NCI-H1092 (cell line): ENCODE results near the gene NLRP6.
"Not testable (repeated sequence)": the region's sequence is repeated elsewhere in the genome, so short reads cannot be mapped to it uniquely, and the experiment has no call there.

Experiments
- DNase-seq: peaks from one replicate; lab custom pipeline; 2025; lab: John Stamatoyannopoulos, UW

Gene NLRP6

GRCh38 chr11:278001-278951, at the start of gene NLRP6:
Gene NLRP6, plus strand, starts transcription at chr11:278407. Its CDS starts 163 bp downstream, at chr11:278570.
- no peak for DNase-seq

GRCh38 chr11:230431-230830, 47.8 kb upstream of the NLRP6 start:
- no peak for DNase-seq

DNA sequence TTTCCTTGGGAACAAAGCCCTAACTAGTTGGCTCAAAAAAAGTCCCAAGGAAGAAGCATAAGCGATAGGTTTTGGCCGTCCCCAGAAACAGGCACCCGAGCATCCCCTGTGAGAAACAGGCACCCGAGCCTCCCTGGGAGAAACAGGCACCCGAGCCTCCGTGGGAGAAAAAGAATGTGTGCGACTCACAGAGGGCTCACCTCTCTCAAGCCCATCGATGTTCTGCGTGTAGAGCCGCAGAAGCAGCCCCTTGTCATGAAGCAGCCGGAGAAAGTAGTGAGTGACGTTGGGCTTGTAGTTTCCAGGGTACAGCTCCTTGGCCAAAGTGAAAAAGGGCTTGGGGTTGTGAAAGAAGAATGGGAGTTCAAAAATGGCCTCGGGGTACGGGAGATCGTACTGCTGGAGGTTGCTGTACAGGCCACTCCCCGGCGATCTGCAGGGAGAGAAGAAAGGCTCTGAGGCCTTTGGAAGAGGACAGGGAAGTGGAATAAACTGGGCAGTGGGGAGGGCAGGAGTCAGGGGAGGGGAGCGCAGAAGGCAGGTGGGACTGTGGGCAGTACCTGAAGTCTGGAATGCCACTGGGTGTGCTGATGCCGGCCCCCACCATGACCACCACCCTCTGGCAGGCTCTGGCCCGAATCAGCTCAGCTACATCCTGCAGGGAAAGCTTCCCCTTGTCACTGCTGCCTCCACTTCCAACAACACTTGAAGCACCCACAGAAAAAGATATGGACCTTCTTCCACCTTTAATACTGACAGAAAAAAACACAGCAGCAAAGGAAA, 45.2 kb upstream of the NLRP6 start:
- no peak for DNase-seq

DNA sequence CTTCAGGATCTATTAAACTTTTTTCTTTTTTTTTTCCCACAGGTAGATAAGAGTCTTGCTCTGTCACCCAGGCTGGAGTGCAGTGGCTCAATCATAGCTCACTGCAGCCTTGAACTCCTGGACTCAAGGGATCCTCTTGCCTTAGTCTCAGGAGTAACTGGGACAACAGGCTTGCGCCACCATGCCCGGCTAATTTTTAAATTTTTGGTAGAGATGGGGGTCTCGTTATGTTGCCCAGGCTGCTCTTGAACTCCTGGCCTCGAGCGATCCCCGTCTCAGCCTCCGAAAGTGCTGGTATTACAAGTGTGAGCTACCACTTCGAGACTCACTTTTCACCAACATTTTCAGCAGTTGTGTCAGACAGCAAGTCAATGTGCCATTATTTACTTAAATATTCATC, 43.0 kb upstream of the NLRP6 start:
- DNase-seq: no peak

GRCh38 chr11:235609-235996, 42.6 kb upstream of the NLRP6 start:
- no peak for DNase-seq

GRCh38 chr11:235997-236773, 42.0 kb upstream of the NLRP6 start, which contains the start of gene SIRT3:
Gene SIRT3, minus strand, starts transcription at chr11:236342. Its CDS starts 14 bp downstream, at chr11:236328.
- DNase-seq: peak; percentile 64

GRCh38 chr11:236774-237767, 41.1 kb upstream of the NLRP6 start, which contains the start of gene PSMD13:
Gene PSMD13, plus strand, starts transcription at chr11:236976. Its CDS starts 74 bp downstream, at chr11:237050.
- DNase-seq: peak; percentile 66

GRCh38 chr11:238346-238745, 39.9 kb upstream of the NLRP6 start:
- not testable (repeated sequence) for DNase-seq

DNA sequence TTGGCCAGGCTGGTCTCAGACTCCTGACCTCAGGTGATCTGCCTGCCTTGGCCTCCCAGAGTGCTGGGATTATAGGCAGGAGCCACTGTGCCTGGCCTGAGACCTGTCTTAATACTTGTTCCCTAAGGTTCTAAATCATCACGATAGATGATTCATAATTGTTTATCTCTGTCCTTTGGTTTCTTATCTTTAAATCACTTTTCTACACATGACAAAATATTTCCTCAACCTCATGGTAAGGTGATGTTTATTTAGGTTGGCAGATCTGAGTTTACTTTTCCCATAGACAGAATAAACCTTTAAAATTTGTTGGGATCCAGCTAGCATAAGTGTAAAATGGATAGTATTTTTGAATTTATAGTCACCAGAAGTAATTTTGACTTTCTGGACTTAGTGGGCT, 37.9 kb upstream of the NLRP6 start:
- no peak for DNase-seq

GRCh38 chr11:241634-242033, 36.6 kb upstream of the NLRP6 start:
- DNase-seq: no peak

GRCh38 chr11:244376-244775, 33.8 kb upstream of the NLRP6 start:
- DNase-seq: no peak

GRCh38 chr11:249062-249461, 29.1 kb upstream of the NLRP6 start:
- no peak for DNase-seq

DNA sequence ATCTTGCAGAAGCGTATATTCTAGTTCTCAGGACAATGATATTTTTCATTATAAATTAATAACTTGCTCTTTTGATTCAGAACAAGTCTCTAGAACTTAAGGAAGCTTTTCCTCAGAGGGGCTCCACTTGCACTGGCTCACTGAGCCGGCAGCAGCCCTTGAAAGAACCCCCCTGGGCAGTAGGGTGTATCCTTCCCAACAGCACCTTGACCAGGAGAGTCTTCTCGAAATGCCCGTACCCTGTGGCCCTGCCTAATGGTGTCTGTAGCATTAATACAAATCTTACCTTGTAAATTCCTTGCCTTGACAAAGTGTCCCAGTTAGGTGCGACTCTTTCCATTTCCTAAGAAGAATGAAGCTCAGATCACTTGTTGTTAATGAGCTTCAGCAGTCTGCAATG, 27.9 kb upstream of the NLRP6 start:
- no peak for DNase-seq

DNA sequence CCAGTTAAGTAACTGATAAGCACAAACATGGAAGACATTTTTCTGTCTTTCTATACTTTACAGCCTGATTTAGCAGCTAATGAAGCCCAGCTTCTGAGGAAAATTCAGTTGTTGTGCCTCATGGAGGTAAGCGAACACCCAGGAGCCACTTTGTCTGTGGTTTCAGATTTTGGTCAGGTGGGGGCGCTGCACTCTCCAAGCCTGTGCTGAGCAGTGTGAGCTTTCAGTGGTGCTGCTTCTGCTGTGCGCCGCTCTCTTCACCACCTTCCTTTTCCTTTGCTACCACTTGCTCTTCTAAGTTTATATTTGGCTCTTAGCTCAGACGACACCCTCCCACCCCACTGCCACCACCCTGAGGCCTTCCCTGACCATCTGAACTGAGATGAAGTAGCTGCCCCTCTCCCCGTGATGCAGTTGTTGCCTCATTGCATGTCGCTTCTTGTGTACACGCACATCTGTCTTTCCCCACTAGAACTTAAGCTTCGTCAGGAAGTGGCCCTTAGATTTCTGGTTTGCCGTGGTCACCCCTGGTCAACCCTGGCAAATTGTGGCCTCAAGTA, 27.4 kb upstream of the NLRP6 start:
- no peak for DNase-seq

- DNase-seq: no peak
Measured at GRCh38 chr11:251550-251949, 26.7 kb upstream of the NLRP6 start.

DNA sequence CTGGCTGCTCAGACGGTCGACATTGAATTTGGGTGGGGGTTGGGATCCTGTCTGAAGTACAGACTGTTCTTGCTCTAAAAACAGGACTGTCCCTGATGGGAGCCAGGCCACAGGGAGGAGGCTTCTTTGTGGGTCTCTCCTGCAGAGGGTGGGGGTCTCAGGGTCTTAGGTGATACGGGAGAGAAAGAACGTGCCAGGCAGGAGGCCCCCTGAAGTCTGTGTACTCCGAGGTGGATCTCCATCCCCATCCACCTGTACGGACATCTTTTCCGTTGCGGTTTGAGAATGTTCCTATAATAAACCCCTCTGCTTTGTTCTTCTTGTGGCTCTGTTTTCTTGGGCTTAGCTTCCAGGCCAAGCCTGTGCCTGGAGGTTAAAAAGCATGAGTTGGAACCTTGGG, 25.5 kb upstream of the NLRP6 start:
- DNase-seq: no peak

- no peak for DNase-seq
Measured at GRCh38 chr11:253160-253885, 24.9 kb upstream of the NLRP6 start.

DNA sequence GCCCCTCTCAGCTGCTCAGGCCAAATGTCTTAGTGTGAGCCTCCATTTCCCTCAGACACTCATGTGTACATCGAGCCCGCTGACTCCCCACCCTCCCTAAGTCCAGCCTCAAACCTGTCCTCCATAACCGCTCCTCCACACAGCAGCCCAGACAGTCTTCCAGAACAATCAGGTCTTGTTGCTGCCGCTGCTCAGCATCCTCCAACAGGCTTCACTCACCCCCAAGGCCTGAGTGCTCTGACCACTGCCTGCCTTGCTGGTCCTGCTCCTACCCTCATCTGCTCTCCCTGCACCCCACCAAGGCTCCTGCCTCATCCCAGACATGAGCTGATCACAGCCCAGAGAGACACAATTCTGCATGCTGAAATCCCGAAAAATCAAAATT, 24.3 kb upstream of the NLRP6 start:
- no peak for DNase-seq

DNA sequence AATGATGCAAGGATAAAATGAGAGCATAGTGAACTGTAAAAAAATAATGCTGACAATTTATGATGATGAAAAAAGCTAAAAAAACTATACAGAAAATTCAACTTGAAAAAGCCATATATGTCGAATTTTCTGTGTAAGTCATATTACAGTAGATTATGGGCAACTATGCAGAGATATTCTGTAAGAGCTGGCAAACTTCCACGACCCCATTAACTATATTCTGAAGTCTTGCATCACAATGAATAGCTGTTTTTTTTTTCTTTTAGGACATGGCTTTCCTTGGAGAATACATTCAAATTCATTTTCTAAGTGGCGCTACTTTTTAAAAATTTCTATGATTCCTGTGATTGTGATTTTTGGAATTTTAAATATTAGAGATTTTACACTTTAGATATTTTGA, 23.0 kb upstream of the NLRP6 start:
- no peak for DNase-seq

DNA sequence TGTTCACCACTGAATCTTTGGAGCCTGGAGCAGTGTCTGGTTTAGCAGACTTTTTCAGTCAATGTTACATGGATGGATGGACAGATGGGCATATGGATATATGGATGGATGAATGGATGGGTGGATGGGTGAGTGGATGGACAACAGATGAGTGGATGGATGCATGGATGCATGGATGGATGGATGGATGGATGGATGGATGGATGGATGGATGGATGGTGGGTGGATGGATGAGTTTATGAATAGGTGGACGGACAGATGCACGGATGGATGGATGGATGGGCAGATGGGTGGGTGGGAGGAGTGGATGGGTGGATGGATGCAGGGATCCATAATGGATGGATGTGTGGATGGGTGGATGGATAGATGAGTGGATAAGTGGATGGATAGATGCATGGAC, 22.4 kb upstream of the NLRP6 start:
- no peak for DNase-seq
